Ascending aorta (tissue), 2 donors: ENCODE measurements around the gene TRAT1. TPM values are rescaled to one million over a fixed set of nuclear protein-coding genes. Genes with fewer than 3 reads are reported as not detected.

Experiments
- DNase-seq, 2 donors: peaks; one replicate each; pipeline ENCODE4 v3.0.0-alpha.2; 2019; ENCODE audit warnings: low spot score in 2 of 2
- H3K27ac ChIP-seq, 2 donors: fragments of 200-600 bp; sonication (generic); one replicate each; pipeline ENCODE4 v1.5.1; 2016 to 2017; ENCODE audit warnings: mild to moderate bottlenecking in 1 of 2
- H3K27me3 ChIP-seq: fragments of 200-600 bp; sonication (generic); one replicate; pipeline ENCODE4 v1.5.1; 2017
- H3K36me3 ChIP-seq, 2 donors: fragments of 200-600 bp; sonication (generic); one replicate each; pipeline ENCODE4 v1.5.1; 2016
- H3K4me1 ChIP-seq, 2 donors: fragments of 200-600 bp; sonication (generic); one replicate each; pipeline ENCODE4 v1.5.1; 2016 to 2017; ENCODE audit warnings: mild to moderate bottlenecking in 1 of 2
- H3K4me3 ChIP-seq, 2 donors: fragments of 200-600 bp; sonication (generic); one replicate each; pipeline ENCODE4 v1.5.1; 2016 to 2017; ENCODE audit warnings: mild to moderate bottlenecking in 1 of 2
- H3K9me3 ChIP-seq, 2 donors: fragments of 200-600 bp; sonication (generic); one replicate each; pipeline ENCODE4 v1.5.1; 2016
- CTCF ChIP-seq, 3 experiments: fragments of 200-600 bp in 2 of 3; fragments of 450-650 bp in 1 of 3; sonication (generic) in 2 of 3; IDR thresholded peaks; one replicate each; pipeline ENCODE4 v1.5.1; 2016 to 2019; ENCODE audit warnings: antibody characterized with exemption in 3 of 3, mild to moderate bottlenecking in 1 of 3, moderate library complexity in 1 of 3
- intact Hi-C: fragments of 100-400 bp; cut with DNase I; formaldehyde crosslinking; loops from one replicate; pipeline ENCODE4 v1.15.1; 2023
- total RNA-seq: library from RNA; depleted of rRNA; stranded (reverse); fragments of >200 nt; gene quantifications from one replicate; pipeline ENCODE4 v1.1.0, GENCODE V29; 2016

The TRAT1 gene
- total RNA-seq, 1 donor from 2014 or later = 3.7 TPM

- Histone ChIP-seq H3K4me3 (no peak overlapping the region), H3K27ac (no peak overlapping the region), H3K36me3 (no peaks in the 10 kb centered on the region), H3K9me3 (no peaks in the 10 kb centered on the region), H3K27me3 (no peaks in the 10 kb centered on the region), H3K4me1 (no peaks in the 10 kb centered on the region)
- TF ChIP-seq CTCF (IDR thresholded peaks at IDR 0.05) = no peak
- DNase-seq = no peak
- intact Hi-C loops = no loop called here
Observed at GRCh38 chr3:108826309-108827187, 4.0 kb downstream of the TRAT1 start.

GRCh38 chr3:108830381-108830780 lies 7.8 kb downstream of the TRAT1 start:
- H3K27me3 ChIP-seq = no peaks in the 10 kb centered on the region
- H3K36me3 ChIP-seq = no peaks in the 10 kb centered on the region
- H3K9me3 ChIP-seq = no peaks in the 10 kb centered on the region
- DNase-seq = no peak
- H3K4me3 ChIP-seq = no peak overlapping the region
- TF ChIP-seq CTCF (IDR thresholded peaks at IDR 0.05) = no peak
- intact Hi-C loops = no loop called here
- no peaks in the 10 kb centered on the region for H3K4me1 ChIP-seq
- no peak overlapping the region for H3K27ac ChIP-seq

- H3K27ac ChIP-seq = no peak overlapping the region
- no peak overlapping the region for H3K4me3 ChIP-seq
- TF ChIP-seq CTCF (IDR thresholded peaks at IDR 0.05) = no peak
- H3K9me3 ChIP-seq = no peaks in the 10 kb centered on the region
- H3K4me1 ChIP-seq = no peaks in the 10 kb centered on the region
- H3K36me3 ChIP-seq = no peaks in the 10 kb centered on the region
- no peak for DNase-seq
- intact Hi-C loops = no loop called here
- no peaks in the 10 kb centered on the region for H3K27me3 ChIP-seq
Observed at GRCh38 chr3:108830991-108831614, 8.5 kb downstream of the TRAT1 start.

- TF ChIP-seq CTCF (IDR thresholded peaks at IDR 0.05) = no peak
- no peaks in the 10 kb centered on the region for H3K27me3 ChIP-seq
- no peak overlapping the region for H3K4me3 ChIP-seq
- H3K4me1 ChIP-seq = no peaks in the 10 kb centered on the region
- intact Hi-C loops = no loop called here
- no peaks in the 10 kb centered on the region for H3K36me3 ChIP-seq
- H3K9me3 ChIP-seq = no peaks in the 10 kb centered on the region
- no peak overlapping the region for H3K27ac ChIP-seq
- DNase-seq = no peak
Observed at GRCh38 chr3:108833611-108834010, 11.0 kb downstream of the TRAT1 start.

- H3K4me3 ChIP-seq = no peak overlapping the region
- no peaks in the 10 kb centered on the region for H3K27me3 ChIP-seq
- no peaks in the 10 kb centered on the region for H3K4me1 ChIP-seq
- no peak for TF ChIP-seq CTCF (IDR thresholded peaks at IDR 0.05)
- intact Hi-C loops = no loop called here
- H3K9me3 ChIP-seq = no peaks in the 10 kb centered on the region
- no peaks in the 10 kb centered on the region for H3K36me3 ChIP-seq
- no peak overlapping the region for H3K27ac ChIP-seq
- no peak for DNase-seq
Observed at GRCh38 chr3:108834551-108834950, 12.0 kb downstream of the TRAT1 start.
